GM21367 (cell line): ENCODE measurements around the gene KRTAP5-11.
"Not testable (repeated sequence)": the region's sequence is repeated elsewhere in the genome, so short reads cannot be mapped to it uniquely, and the experiment has no call there.

Experiments used
- ATAC-seq: cut with Tn5 transposase; IDR thresholded peaks from one replicate; pipeline ENCODE4 v1.9.1; 2021; ENCODE audit not compliant: unreplicated experiment

The KRTAP5-11 gene

DNA sequence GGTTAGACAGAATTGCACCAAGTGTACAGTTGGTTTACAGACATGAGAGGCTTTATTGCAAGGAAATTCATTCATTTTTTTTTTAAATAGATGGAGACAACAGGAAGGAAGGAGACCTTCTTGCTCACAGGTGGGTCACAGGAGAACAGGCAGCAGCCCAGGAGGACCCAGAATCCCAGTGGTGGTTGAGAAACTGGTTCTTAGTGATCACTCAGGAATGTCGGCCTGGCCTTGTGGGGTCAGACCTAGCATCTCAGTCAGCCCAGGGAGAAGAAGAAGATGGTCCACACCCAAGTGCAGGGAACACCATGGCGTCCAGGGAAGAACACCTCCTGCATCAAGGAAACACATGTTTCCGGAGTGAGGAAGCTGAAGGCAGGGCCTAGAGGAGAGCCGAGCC is 849 bp downstream of the KRTAP5-11 start:
- no peak for ATAC-seq

DNA sequence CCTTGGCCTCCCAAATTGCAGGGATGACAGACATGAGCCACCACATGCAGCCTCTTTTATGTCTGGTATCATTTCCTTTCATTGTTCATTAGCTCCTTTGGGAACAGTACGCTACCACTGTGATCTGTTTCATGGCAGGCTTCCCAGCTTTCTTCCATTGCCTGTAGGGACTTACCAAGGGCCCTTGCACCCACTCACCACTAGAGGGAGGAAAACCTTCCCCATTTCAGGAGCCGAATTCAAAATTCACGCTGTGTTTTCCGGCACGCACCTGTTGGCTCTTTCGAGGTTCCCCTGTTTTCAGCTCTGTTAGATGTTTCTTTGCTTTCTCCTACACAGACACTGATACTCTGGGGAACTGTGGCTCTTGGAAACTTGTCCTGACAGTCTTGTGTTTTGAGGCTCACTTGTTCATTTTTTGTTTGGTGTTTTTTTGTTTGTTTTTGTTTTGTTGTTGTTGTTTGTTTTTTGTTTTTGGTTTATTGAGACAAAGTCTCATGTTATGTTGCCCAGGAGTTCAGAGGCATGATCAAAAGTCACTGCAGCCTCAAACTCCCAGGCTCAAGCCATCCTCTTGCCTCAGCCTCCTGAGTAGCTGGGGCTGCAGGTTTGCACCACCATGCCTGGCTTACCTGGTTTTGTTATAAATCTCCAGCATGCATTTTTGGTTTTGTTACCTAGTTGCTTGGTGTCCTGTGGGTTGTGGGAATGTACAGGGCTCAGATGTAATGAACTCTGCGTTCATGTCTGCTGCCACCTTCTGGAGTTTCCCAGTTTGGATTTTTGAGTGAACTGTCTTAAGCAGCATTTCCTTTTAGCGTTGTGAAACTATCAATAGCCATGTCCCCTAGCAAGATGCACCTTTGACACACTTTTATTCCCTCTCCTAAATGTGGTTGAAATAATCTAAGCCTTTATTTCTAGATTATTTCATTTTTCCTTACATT is 2.3 kb downstream of the KRTAP5-11 start:
- ATAC-seq = no peak

DNA sequence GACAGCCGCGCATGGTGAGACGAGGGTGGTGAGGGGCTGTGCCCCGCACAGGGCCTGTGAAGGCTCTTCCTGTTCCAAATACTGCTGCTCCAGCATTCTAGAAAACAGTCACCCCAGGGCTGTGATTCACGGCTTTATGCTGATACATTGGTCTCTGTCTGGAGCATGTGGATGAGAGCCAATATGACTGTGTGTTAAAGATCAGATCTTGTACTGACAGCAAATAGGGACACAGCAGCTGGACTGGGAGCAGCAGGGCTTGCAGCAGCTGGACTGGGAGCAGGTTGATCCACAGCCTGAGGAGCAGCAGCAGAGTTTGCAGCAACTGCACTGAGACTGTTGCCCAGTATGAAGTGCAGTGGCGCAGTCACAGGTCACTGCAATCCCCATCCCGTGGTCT is 3.2 kb downstream of the KRTAP5-11 start:
- ATAC-seq = not testable (repeated sequence)

DNA sequence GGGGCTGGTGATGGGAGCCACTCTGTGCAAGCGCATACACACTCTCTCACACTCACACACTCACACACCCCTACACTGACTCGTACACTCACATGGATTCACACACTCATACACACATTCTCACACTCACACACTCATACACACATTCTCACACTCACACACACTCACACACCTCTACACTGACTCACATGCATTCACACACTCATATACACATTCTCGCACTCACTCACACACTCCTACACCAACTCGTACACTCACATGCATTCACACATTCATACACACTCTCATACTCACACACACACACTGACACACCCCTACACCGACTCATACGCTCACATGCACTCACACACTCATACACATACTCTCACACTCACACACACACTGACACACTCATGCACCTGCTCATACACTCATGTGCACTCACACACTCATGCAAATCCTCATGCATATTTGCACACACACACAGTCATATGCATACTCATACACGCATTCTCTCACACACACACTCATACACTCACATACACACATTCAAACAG is 5.1 kb downstream of the KRTAP5-11 start:
- ATAC-seq = no peak

DNA sequence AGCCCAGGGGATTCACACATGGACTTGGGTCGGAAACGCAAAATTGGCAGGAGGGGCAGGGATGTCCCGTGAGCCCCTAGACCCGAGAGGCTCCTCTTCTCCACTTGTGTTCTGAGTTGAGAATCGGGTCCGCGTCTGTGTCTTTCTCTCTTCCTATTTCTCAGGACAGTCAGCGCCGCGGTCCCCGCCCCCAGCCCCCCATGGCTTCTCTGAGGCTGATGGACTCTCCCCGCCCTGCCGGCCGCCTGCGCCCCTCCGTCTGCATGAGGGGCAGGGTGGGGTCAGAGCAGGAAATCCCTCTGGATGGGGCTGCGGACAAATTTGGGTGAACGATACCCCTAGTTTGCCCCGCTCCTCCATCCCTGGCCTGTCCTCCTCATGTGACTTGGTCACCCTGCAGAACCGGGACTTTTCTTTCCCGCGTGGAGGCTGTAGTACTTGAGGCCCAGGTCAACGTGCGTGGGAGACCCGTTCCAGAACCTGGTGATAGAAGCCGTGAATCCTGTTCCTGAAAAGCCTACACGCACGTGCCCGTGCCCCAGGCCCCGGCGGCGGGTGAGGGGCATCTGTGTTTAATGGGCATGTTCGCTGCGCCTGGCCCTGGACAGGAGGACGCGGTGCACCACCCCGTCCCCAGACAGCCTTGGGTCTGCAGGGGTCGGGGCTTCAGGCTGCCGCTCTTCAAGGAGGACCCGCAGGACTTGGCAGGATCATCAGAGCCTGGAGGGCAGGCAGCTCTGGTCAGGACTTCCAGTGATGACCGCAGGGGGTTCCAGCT is 5.8 kb downstream of the KRTAP5-11 start:
- ATAC-seq = not testable (repeated sequence)

DNA sequence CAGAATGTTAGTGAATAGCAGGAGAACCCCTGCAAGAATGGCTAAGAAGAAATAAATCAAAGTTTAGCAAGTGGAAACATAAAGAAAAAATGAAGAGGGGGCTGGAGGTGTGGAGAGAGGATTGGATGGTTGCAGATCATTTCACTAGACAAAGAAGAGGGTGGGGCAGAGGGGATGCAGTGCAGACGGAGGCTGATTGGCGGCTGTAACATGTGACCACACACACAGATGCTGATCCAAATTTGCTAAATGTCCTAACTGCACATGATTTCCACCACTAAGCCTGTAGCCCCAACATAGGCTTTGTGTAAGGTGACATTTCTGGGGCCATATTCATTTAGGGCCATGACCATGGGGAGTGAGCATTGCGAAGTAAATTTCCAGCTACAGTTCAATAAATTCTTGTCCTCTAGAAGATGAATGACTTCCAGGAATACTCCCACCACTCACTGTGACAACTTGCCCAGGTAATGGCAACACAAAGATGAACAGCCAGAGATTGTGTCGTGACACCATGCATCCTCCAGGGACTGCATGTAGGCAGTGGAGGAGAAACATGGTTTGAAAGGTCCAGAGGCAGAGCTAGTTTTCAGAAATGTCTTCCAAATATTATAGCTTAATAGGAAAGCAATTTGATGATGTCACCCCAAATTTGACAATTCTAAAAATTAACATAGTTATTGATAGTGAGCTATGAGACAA is 6.8 kb downstream of the KRTAP5-11 start:
- no peak for ATAC-seq

DNA sequence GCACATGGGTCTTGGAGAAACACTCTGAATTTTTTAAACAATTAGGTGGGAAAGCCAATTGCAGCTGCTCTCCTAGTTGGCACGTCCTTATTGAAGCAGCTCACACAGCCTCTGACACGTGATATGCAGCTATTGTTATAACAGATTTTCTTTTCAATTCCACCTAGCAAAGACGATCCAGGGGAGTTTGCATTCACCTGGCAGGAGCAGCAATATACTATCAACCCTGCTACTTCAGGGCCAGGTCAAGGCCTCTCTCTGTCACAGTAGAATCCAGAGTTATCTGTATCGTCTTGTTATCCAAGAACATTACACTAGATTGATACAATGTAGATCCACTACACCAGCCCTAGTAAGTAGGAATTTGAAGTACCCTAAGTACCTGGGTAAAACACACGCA is 8.3 kb downstream of the KRTAP5-11 start:
- ATAC-seq = no peak

DNA sequence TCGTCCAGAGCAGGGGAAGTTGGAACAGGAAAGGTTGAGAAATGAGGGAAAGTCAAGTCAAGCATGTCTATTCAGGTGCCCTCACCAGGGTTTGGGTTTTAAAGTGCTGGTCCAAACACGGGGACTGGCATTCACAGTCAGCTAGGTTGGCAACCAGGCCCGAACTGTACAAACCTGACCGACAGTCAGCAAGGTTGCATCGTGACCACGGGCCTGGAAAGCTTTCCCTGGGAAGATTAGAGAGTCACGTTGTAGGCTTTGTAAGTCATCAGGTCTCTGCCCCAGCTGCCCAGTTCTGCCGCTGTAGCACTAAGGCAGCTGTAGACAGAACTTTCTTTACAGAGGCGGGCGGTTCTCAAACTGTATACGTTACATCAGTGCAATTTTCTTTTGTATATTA is 9.9 kb downstream of the KRTAP5-11 start:
- ATAC-seq = no peak

DNA sequence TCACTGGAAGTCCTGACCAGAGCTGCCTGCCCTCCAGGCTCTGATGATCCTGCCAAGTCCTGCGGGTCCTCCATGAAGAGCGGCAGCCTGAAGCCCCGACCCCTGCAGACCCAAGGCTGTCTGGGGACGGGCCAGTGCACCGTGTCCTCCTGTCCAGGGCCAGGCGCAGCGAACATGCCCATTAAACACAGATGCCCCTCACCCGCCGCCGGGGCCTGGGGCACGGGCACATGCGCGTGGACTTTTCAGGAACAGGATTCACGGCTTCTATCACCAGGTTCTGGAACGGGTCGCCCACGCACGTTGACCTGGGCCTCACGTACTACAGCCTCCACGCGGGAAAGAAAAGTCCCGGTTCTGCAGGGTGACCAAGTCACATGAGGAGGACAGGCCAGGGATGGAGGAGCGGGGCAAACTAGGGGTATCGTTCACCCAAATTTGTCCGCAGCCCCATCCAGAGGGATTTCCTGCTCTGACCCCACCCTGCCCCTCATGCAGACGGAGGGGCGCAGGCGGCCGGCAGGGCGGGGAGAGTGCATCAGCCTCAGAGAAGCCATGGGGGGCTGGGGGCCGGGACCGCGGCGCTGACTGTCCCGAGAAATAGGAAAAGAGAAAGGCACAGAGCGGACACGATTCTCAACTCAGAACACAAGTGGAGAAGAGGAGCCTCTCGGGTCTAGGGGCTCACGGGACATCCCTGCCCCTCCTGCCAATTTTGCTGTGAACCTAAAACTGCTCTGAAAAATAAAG is 11.4 kb downstream of the KRTAP5-11 start:
- ATAC-seq = not testable (repeated sequence)

DNA sequence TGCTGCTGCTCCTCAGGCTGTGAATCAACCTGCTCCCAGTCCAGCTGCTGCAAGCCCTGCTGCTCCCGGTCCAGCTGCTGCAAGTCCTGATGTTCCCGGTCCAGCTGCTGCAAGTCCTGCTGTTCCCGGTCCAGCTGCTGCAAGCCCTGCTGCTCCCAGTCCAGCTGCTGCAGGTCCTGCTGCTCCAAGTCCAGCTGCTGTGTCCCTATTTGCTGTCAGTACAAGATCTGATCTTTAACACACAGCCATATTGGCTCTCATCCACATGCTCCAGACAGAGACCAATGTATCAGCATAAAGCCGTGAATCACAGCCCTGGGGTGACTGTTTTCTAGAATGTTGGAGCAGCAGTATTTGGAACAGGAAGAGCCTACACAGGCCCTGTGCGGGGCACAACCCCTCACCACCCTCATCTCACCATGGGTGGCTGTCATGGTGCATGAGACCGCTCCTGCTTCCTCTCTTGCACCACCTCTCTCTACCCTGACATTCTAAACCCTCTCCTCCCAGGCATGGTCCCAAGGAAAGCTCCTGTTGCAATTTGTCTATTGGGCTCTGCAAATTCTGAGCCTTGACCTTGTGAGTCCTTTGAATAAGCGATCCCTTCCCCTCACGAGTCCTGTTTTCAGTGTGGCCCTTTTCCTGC is 13.8 kb downstream of the KRTAP5-11 start:
- no peak for ATAC-seq

DNA sequence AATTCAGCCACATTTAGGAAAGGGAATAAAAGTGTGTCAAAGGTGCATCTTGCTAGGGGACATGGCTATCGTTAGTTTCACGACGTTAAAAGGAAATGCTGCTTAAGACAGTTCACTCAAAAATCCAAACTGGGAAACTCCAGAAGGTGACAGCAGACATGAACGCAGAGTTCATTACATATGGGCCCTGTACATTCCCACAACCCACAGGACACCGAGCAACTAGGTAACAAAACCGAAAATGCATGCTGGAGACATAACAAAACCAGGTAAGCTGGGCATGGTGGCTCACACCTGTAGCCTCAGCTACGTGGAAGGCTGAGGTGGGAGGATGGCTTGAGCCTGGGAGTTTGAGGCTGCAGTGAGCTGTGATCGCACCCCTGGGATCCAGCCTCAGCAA is 15.0 kb downstream of the KRTAP5-11 start:
- not testable (repeated sequence) for ATAC-seq

DNA sequence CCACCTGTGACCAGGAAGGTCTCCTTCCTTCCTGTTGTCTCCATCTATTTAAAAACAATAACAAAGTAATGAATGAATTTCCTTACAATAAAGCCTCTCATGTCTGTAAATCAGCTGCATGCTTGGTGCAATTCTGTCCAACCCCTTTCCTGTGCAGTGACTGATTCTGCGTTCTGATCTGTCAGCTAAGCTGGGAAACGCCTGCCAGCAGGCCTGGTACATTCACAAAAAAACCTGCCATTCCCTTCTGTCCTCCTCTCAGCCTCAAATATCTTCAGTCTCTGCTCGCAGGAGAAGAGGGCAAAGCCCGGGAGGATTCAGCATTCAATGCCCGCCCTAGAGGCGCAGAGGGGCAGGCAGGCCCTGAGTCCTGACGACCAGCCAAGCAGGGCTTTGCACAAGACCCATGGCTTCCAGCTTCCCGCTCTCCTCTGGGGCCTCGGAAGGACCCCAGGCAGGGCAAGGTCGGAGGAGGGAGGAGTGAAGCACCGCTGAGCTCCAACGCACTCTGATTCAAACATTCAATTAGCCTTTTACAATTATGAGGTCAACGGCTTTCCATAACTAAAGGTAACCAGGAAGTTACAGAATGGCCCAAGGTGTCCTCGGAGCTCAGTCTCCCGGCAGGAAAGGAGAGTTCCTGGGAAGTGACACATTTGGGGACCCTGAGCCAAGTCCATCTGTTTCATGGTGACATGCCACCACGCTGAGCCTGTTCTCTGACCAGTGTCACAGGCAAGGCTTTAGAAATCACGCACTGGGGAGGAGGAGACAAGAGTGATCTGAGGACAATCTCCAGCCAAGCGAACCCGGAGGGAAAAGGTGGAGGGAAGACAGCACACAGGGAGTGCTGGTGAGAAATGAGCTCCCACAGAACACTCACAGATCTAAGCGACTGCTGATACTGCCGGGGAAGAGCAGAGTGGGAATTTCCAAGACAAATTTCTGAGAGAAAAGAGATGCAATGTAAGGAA is 15.8 kb downstream of the KRTAP5-11 start:
- not testable (repeated sequence) for ATAC-seq

DNA sequence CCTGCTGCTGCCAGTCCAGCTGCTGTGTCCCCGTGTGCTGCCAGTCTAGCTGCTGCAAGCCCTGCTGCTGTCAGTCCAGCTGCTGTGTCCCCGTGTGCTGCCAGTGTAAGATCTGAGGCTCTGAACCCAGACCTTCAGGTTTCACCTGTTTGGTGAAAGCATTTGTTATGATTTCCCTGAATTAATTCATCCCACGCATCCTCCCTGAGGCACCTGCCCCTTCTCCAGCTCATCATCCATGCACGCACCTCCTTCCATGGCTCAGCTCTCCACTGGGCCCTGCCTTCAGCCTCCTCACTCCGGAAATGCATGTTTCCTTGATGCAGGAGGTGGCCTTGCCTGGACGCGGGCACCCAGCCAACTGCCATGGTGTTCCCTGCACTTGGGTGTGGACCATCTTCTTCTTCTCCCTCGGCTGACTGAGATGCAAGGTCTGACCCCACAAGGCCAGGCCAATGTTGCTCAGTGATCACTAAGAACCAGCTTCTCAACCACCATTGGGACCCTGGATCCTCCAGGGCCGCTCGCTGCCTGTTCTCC is 16.5 kb downstream of the KRTAP5-11 start:
- no peak for ATAC-seq

DNA sequence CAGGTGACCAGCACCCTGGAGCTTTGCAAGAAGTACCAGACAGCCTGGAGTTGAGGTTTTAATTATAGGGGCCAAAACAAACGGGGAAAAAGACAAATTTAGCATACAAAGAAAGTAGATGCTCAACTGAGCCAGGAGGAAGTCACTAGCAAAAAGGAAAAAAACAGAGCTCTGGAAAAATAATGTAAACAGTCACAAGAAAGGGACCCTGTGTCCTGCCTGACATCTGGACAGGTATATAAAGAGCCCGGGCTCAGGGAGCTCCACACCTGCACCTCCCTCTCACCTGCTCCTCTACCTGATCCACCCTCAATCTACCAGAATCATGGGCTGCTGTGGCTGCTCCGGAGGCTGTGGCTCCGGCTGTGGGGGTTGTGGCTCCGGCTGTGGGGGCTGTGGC is 17.4 kb downstream of the KRTAP5-11 start, which contains the start of gene KRTAP5-10:
TSS of gene KRTAP5-10 (plus strand) at position 301 of the 400 bp plus-strand sequence. CDS start at position 326, 25 bp downstream.
- ATAC-seq = no peak

DNA sequence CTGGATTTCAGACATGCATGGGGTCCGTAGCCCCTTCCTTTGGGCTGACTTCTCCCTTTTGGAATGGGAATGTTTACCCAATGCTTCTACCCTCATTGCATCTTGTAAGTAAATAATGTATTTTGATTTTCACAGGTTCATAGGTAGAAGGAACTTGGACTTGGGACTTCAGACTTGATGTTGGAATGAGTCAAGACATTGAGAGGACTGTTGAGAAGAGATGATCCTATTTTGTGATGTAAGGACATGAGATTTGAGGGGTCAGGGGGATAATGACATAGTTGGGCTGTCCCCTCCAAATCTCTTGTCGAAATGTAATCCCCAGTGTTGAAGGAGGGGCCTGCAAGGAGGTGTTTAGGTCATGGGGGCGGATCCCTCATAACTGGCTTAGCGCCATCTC is 18.2 kb downstream of the KRTAP5-11 start:
- no peak for ATAC-seq

DNA sequence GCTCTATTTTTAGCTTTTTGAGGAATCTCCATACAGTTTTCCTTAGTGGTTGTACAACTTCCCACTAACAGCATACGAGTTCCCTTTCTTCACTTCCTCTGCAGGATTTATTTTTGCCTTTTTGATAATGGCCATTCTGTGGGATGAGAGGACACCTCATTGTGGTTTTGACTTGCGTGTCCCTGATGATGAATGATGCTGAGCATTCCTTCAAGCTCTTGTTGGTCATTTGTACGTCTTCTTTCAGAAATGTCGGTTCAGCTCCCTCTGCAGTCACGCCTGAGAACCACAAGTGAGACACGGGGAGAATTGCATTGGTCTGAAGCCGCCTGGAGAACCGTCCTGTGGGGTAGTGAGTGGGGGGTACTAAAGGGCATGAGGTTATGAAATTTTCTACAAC is 19.3 kb downstream of the KRTAP5-11 start:
- no peak for ATAC-seq

DNA sequence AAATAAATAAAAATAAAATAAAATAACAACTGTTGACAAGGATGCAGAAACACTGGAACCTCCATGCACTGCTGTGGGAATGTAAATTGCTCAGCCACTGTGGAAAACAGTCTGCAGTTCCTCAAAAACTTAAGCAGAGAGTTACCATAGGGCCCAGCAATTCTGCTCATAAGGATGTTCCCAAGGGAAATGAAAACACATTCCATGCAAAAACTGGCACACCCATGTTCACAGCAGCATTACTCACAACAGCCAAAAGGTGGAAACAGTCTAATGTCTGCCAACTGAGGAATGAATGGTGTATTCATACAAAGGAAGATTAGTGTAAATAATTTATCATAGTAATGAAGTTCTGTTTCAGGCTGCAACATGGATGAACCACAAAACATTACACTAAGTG is 20.6 kb downstream of the KRTAP5-11 start:
- ATAC-seq = no peak

DNA sequence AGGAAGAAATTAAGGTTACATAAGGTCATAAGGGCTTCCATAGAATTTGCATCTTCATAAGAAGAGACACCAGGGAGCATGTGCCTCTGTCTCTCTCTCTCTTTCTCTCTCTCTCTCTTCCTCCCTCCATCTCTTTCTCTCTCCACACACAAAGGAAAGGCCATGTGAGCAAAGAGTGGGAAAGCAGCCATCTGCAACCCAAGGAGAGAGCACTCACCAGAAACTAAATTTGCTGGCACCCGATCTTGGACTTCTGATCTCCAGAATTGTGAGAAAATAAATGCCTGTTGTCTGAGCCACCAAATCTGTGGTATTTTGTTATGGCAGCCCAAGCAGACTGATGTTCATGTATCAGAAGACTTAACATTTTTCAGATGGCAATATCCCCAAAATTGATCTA is 23.7 kb downstream of the KRTAP5-11 start:
- ATAC-seq = no peak
